ENCODE data around the gene TC2N. TPM values are rescaled to one million over a fixed set of nuclear protein-coding genes. Genes with fewer than 3 reads are reported as not detected.

TC2N gene
- total RNA-seq, 1 donor from 2014 or later, result 56.7 TPM

GRCh38 chr14:91893669-91894068 lies 26.3 kb upstream of the TC2N start:
- peak overlapping the region; percentile 4 for H3K27ac ChIP-seq
- intact Hi-C loops (cut with DNase I), result no loop called here

GRCh38 chr14:91893007-91893406 lies 25.7 kb upstream of the TC2N start:
- DNase-seq, result no peak
- Histone ChIP-seq H3K27ac (no peak overlapping the region), H3K4me3 (no peak overlapping the region), H3K4me1 (peaks cover 43% of the 10 kb centered on the region), H3K9me3 (no peaks in the 10 kb centered on the region), H3K27me3 (no peaks in the 10 kb centered on the region), H3K36me3 (no peaks in the 10 kb centered on the region)
- intact Hi-C loops (cut with DNase I), result no loop called here
- ATAC-seq, result no peak
- peak; percentile 43 for TF ChIP-seq CTCF (IDR thresholded peaks at IDR 0.05)

More at GRCh38 chr14:91893669-91894068, 26.3 kb upstream of the TC2N start:
- no peaks in the 10 kb centered on the region for H3K27me3 ChIP-seq
- H3K4me3 ChIP-seq, result no peak overlapping the region
- DNase-seq, result no peak
- ATAC-seq, result no peak
- TF ChIP-seq CTCF (IDR thresholded peaks at IDR 0.05), result no peak
- peaks cover 43% of the 10 kb centered on the region for H3K4me1 ChIP-seq
- H3K9me3 ChIP-seq, result no peaks in the 10 kb centered on the region
- H3K36me3 ChIP-seq, result no peaks in the 10 kb centered on the region

- TF ChIP-seq CTCF (IDR thresholded peaks at IDR 0.05), result no peak
- Histone ChIP-seq H3K36me3 (no peaks in the 10 kb centered on the region), H3K27me3 (no peaks in the 10 kb centered on the region), H3K4me1 (peaks cover 30% of the 10 kb centered on the region), H3K4me3 (no peak overlapping the region), H3K9me3 (no peaks in the 10 kb centered on the region), H3K27ac (no peak overlapping the region)
- intact Hi-C loops (cut with DNase I), result no loop called here
- ATAC-seq, result no peak
- DNase-seq, result no peak
Observed at GRCh38 chr14:91891721-91892220, 24.4 kb upstream of the TC2N start.

GRCh38 chr14:91891101-91891500 lies 23.8 kb upstream of the TC2N start:
- Histone ChIP-seq H3K27ac (peak overlapping the region; percentile 58), H3K4me1 (peaks cover 30% of the 10 kb centered on the region), H3K36me3 (no peaks in the 10 kb centered on the region), H3K9me3 (no peaks in the 10 kb centered on the region), H3K27me3 (no peaks in the 10 kb centered on the region), H3K4me3 (no peak overlapping the region)
- intact Hi-C loops (cut with DNase I), result no loop called here
- DNase-seq, result no peak
- TF ChIP-seq CTCF (IDR thresholded peaks at IDR 0.05), result no peak
- ATAC-seq, result no peak

GRCh38 chr14:91890291-91890749 lies 23.0 kb upstream of the TC2N start:
- H3K27ac ChIP-seq, result peak overlapping the region; percentile 58
- H3K4me1 ChIP-seq, result peaks cover 33% of the 10 kb centered on the region
- H3K27me3 ChIP-seq, result no peaks in the 10 kb centered on the region
- no peak overlapping the region for H3K4me3 ChIP-seq
- no peak for DNase-seq
- no peak for TF ChIP-seq CTCF (IDR thresholded peaks at IDR 0.05)
- H3K9me3 ChIP-seq, result no peaks in the 10 kb centered on the region
- no peaks in the 10 kb centered on the region for H3K36me3 ChIP-seq
- ATAC-seq, result no peak
- intact Hi-C loops (cut with DNase I), result no loop called here

Data from upper lobe of right lung (tissue), 1 donor.